Adrenal gland (tissue), 12 donors: ENCODE data around the gene CAPRIN1. TPM values are rescaled to one million over a fixed set of nuclear protein-coding genes. Genes with fewer than 3 reads are reported as not detected.
"Not testable (repeated sequence)": the region's sequence is repeated elsewhere in the genome, so short reads cannot be mapped to it uniquely, and the experiment has no call there.

Experiments
- DNase-seq, 7 donors: peaks; one replicate each; pipeline ENCODE4 v3.0.0-alpha.2; 2019 to 2020
- H3K27ac ChIP-seq, 5 donors: fragments of 200-600 bp; sonication (generic) in 4 of 5; 1 replicate in 3 of 5; 2 replicates in 2 of 5; pipeline versions ENCODE4 v1.5.1 to v1.8.0; 2016 to 2020; ENCODE audit warnings: mild to moderate bottlenecking in 1 of 5
- H3K27me3 ChIP-seq: fragments of 200-600 bp; 2 replicates; pipeline ENCODE4 v1.8.0; 2021
- H3K36me3 ChIP-seq, 2 donors: fragments of 200-600 bp; replicated peaks in 1 of 2; 1 replicate in 1 of 2; 2 replicates in 1 of 2; pipeline versions ENCODE4 v1.5.1 to v1.8.0; 2018 to 2022
- H3K4me1 ChIP-seq, 2 donors: fragments of 200-600 bp; replicated peaks in 1 of 2; 1 replicate in 1 of 2; 2 replicates in 1 of 2; pipeline versions ENCODE4 v1.5.1 to v1.8.0; 2018 to 2021
- H3K4me3 ChIP-seq, 4 donors: fragments of 200-600 bp; sonication (generic) in 3 of 4; one replicate each; pipeline ENCODE4 v1.5.1; 2016 to 2018
- H3K9me3 ChIP-seq, 3 donors: fragments of 200-600 bp; sonication (generic) in 1 of 3; replicated peaks in 1 of 3; 1 replicate in 2 of 3; 2 replicates in 1 of 3; pipeline versions ENCODE4 v1.5.1 to v1.8.0; 2016 to 2021
- POLR2A ChIP-seq, 2 donors: fragments of 450-650 bp; IDR thresholded peaks; one replicate each; pipeline ENCODE4 v1.6.1; 2017; ENCODE audit warnings: antibody characterized with exemption in 2 of 2, mild to moderate bottlenecking in 2 of 2, moderate library complexity in 1 of 2
- WGBS, 4 donors: extraction: QIAGEN DNeasy Blood & Tissue Kit in 2 of 4; methylation state at CpG; one replicate each; pipeline versions ENCODE4 v1.1.5 to v1.1.7; 2013 to 2017; 5-methylcytosine and 5-hydroxymethylcytosine counted together
- intact Hi-C, 2 donors: fragments of 100-400 bp; cut with DNase I; formaldehyde crosslinking; loops; one replicate each; pipeline versions ENCODE4 v1.14.1 to v1.15.0; 2022 to 2023
- polyA plus RNA-seq, 3 donors: library from polyadenylated mRNA; stranded (reverse); fragments of 200-250 nt in 2 of 3; fragments of 350-450 nt in 1 of 3; fragmentation: Illumina TruSeq in 1 of 3; extraction: RNeasy Lipid Tissue Mini Kit (QIAGEN cat#74804) in 1 of 3; gene quantifications; one replicate each; pipeline ENCODE4 v1.2.3, GENCODE V29; 2013 to 2014
- total RNA-seq, 9 donors: library from RNA; depleted of rRNA in 4 of 9; stranded (reverse); fragments of >200 nt in 4 of 9; fragments of 120-200 nt in 1 of 9; fragmentation: NEBNext Ultra II Directional in 1 of 9; extraction: Animal tissue kit (Norgen Biotek cat#: 25700) in 1 of 9; gene quantifications; one replicate each; pipeline versions ENCODE4 v1.1.0 to v1.2.4, GENCODE V29; 2013 to 2023
- TF ChIP-seq, protein P1 (sequence below), 6 experiments: fragments of 450-650 bp in 4 of 6; fragments of 200-600 bp in 2 of 6; sonication (generic) in 1 of 6; IDR thresholded peaks; 1 replicate in 5 of 6; 2 replicates in 1 of 6; pipeline versions ENCODE4 v1.5.1 to v1.8.0; 2016 to 2021; ENCODE audit warnings: antibody characterized with exemption in 6 of 6, mild to moderate bottlenecking in 2 of 6, moderate library complexity in 1 of 6
- donor health status: healthy with polysubstance abuse.
- donor health status: Bipolar disorder and iron deficiency.
- donor health status: DM: yes; HTN: yes; CAD: no.
- donor health status: DM: no; HTN: no; CAD: no.
- donor health status: DM: no; HTN: no; CAD: no.
- donor health status: DM: yes; HTN: yes; CAD: no.

Gene CAPRIN1
- total and polyA plus RNA-seq, 12 donors = 42.4 to 202 (median 149) TPM

DNA sequence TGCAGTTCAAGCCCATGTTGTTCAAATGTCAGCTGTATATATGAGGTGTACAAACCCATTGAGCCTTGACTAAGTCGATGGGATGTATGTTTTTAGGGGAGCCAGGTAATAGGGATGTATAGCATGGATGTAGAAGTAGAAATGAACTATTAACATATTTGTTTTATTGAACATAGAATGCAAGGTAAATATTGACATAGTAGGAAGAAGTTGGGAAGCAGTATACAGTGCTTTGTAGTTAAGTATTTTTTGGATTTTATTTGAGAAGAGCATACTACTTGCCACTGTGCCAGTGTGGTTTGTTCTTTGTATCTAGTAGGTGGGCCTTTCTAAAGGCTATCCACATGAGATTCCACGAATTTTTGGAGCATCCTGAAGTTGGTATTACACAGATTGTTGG, 33.1 kb downstream of the CAPRIN1 start:
- no peak overlapping the region for H3K4me3 ChIP-seq
- no peaks in the 10 kb centered on the region for H3K4me1 ChIP-seq
- peaks cover 0 to 95% of the 10 kb centered on the region in 2 donors for H3K36me3 ChIP-seq
- H3K9me3 ChIP-seq = no peaks in the 10 kb centered on the region
- H3K27ac ChIP-seq = no peak overlapping the region
- H3K27me3 ChIP-seq = no peaks in the 10 kb centered on the region
- intact Hi-C loops = no loop called here
- TF ChIP-seq, protein P1, sequence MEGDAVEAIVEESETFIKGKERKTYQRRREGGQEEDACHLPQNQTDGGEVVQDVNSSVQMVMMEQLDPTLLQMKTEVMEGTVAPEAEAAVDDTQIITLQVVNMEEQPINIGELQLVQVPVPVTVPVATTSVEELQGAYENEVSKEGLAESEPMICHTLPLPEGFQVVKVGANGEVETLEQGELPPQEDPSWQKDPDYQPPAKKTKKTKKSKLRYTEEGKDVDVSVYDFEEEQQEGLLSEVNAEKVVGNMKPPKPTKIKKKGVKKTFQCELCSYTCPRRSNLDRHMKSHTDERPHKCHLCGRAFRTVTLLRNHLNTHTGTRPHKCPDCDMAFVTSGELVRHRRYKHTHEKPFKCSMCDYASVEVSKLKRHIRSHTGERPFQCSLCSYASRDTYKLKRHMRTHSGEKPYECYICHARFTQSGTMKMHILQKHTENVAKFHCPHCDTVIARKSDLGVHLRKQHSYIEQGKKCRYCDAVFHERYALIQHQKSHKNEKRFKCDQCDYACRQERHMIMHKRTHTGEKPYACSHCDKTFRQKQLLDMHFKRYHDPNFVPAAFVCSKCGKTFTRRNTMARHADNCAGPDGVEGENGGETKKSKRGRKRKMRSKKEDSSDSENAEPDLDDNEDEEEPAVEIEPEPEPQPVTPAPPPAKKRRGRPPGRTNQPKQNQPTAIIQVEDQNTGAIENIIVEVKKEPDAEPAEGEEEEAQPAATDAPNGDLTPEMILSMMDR (IDR thresholded peaks at IDR 0.05) = no peak
- 82 to 91% (median 88%) methylated on average over 2 of the region's 2 CpGs for WGBS, 4 donors
- DNase-seq = no peak

GRCh38 chr11:34086554-34087283, 35.2 kb downstream of the CAPRIN1 start:
- TF ChIP-seq POLR2A (IDR thresholded peaks at IDR 0.05) = no peak
- TF ChIP-seq, protein P1 (IDR thresholded peaks at IDR 0.05) = no peak
- WGBS, 4 donors = 88 to 94% (median 90%) methylated on average over 4 of the region's 4 CpGs
- intact Hi-C loops = no loop called here

GRCh38 chr11:34091825-34092224, 40.3 kb downstream of the CAPRIN1 start:
- no peaks in the 10 kb centered on the region for H3K4me1 ChIP-seq
- 87 to 100% (median 93%) methylated on average over 1 of the region's 1 CpG for WGBS, 4 donors
- no peak for DNase-seq
- no peak for TF ChIP-seq POLR2A (IDR thresholded peaks at IDR 0.05)
- TF ChIP-seq, protein P1 (IDR thresholded peaks at IDR 0.05) = no peak
- intact Hi-C loops = no loop called here
- H3K36me3 ChIP-seq = peaks cover 0 to 89% of the 10 kb centered on the region in 2 donors
- H3K27me3 ChIP-seq = no peaks in the 10 kb centered on the region
- no peaks in the 10 kb centered on the region for H3K9me3 ChIP-seq
- no peak overlapping the region for H3K27ac ChIP-seq
- no peak overlapping the region for H3K4me3 ChIP-seq

More at GRCh38 chr11:34086554-34087283, 35.2 kb downstream of the CAPRIN1 start:
- Histone ChIP-seq H3K36me3 (peaks cover 0 to 95% of the 10 kb centered on the region in 2 donors), H3K27ac (no peak overlapping the region), H3K4me1 (no peaks in the 10 kb centered on the region), H3K4me3 (no peak overlapping the region), H3K9me3 (no peaks in the 10 kb centered on the region), H3K27me3 (no peaks in the 10 kb centered on the region)
- DNase-seq = no peak

- intact Hi-C loops, H3K9me3 ChIP-seq, H3K4me1 ChIP-seq, H3K27me3 ChIP-seq, H3K27ac ChIP-seq, H3K4me3 ChIP-seq, DNase-seq: not testable (repeated sequence)
- 93 to 98% (median 97%) methylated on average over 2 of the region's 2 CpGs for WGBS, 4 donors
- peaks cover 0 to 93% of the 10 kb centered on the region in 2 donors for H3K36me3 ChIP-seq
These were observed 43.4 kb downstream of the CAPRIN1 start for GRCh38 chr11:34094900-34095299.

DNA sequence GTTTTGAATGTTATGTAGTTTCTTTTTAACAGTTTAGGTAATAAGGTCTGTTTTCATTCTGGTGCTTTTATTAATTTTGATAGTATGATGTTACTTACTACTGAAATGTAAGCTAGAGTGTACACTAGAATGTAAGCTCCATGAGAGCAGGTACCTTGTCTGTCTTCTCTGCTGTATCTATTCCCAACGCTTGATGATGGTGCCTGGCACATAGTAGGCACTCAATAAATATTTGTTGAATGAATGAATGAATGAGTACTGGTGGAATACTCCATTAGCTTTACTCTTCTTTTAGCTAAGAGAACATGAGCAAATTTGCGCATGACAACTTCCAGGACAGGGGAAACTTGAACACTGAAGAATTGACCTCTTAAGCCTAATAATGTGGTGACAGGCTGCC, 47.3 kb downstream of the CAPRIN1 start:
- intact Hi-C loops = no loop called here
- TF ChIP-seq, protein P1 (IDR thresholded peaks at IDR 0.05) = no peak
- TF ChIP-seq POLR2A (IDR thresholded peaks at IDR 0.05) = no peak
- Histone ChIP-seq H3K9me3 (no peaks in the 10 kb centered on the region), H3K4me1 (no peaks in the 10 kb centered on the region), H3K27ac (no peak overlapping the region), H3K4me3 (no peak overlapping the region), H3K36me3 (peaks cover 0 to 63% of the 10 kb centered on the region in 2 donors), H3K27me3 (no peaks in the 10 kb centered on the region)
- no peak for DNase-seq
- WGBS, 4 donors = 92 to 98% (median 95%) methylated on average over 2 of the region's 2 CpGs
